ENCODE data around the gene KRTAP10-12.

DNA sequence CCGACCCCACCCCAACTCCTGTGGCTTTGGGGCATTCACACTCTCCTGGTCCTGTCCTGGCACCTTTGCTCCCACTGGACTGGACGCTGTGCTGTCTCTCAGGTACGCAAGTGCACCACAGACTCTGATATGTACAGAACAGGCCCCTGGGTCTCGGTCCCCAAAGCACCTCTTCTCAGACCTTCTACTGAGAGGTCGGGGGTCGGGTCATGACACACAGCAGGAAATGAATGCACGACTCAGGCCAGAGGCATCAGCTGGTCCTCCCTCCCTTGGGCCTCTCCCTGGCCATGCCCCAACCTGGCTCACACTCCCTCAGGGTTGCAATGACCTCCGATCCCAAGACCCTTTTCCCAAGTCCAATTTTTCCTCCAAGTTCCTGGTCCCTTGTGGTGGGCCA lies 1.8 kb upstream of the KRTAP10-12 start:
- no peak for TF ChIP-seq CTCF (IDR thresholded peaks at IDR 0.05)
- TF ChIP-seq EZH2phosphoT487 (IDR thresholded peaks at IDR 0.05), result no peak
- no peak for TF ChIP-seq EZH2 (IDR thresholded peaks at IDR 0.05)

All from neural progenitor cell (in vitro differentiated cells).